Stimulated activated CD4-positive, alpha-beta T cell treated with anti-CD3 and anti-CD28 coated beads, Interleukin-4, amount 100 ng/mL, for 1 hour (primary cell): ENCODE results near the gene OSMR.

ENCODE experiments used
- DNase-seq: peaks from one replicate; pipeline ENCODE4 v3.0.0-alpha.2; 2020

Gene OSMR

GRCh38 chr5:38874948-38875456, 29.2 kb downstream of the OSMR start:
- no peak for DNase-seq

- no peak for DNase-seq
Observed at GRCh38 chr5:38878391-38879077, 32.7 kb downstream of the OSMR start.

GRCh38 chr5:38879078-38879460, 33.3 kb downstream of the OSMR start:
- no peak for DNase-seq

- DNase-seq = no peak
Observed at GRCh38 chr5:38883842-38884241, 38.0 kb downstream of the OSMR start.

- DNase-seq = no peak
Observed at GRCh38 chr5:38885208-38885607, 39.4 kb downstream of the OSMR start.

GRCh38 chr5:38888041-38888440, 42.2 kb downstream of the OSMR start:
- no peak for DNase-seq

- no peak for DNase-seq
Observed at GRCh38 chr5:38889424-38889823, 43.6 kb downstream of the OSMR start.

GRCh38 chr5:38891563-38891962, 45.8 kb downstream of the OSMR start:
- DNase-seq = no peak

- DNase-seq = no peak
Observed at GRCh38 chr5:38892363-38892762, 46.6 kb downstream of the OSMR start.

- DNase-seq = no peak
Observed at GRCh38 chr5:38896760-38897159, 50.9 kb downstream of the OSMR start.

GRCh38 chr5:38899936-38900335, 54.1 kb downstream of the OSMR start:
- DNase-seq = no peak

GRCh38 chr5:38905516-38905915, 59.7 kb downstream of the OSMR start:
- DNase-seq = no peak

GRCh38 chr5:38906503-38906902, 60.7 kb downstream of the OSMR start:
- DNase-seq = no peak

GRCh38 chr5:38911933-38912332, 66.1 kb downstream of the OSMR start:
- no peak for DNase-seq

GRCh38 chr5:38913714-38914113, 67.9 kb downstream of the OSMR start:
- no peak for DNase-seq

GRCh38 chr5:38916802-38917201, 71.0 kb downstream of the OSMR start:
- DNase-seq = no peak

GRCh38 chr5:38921174-38921573, 75.4 kb downstream of the OSMR start:
- DNase-seq = no peak

GRCh38 chr5:38922199-38922598, 76.4 kb downstream of the OSMR start:
- DNase-seq = peak; percentile 44

GRCh38 chr5:38923661-38924451, 78.0 kb downstream of the OSMR start:
- DNase-seq = no peak

GRCh38 chr5:38925154-38925925, 79.5 kb downstream of the OSMR start:
- DNase-seq = no peak

GRCh38 chr5:38926121-38926520, 80.3 kb downstream of the OSMR start:
- no peak for DNase-seq

- no peak for DNase-seq
Observed at GRCh38 chr5:38927470-38927869, 81.7 kb downstream of the OSMR start.

- DNase-seq = no peak
Observed at GRCh38 chr5:38929838-38930237, 84.0 kb downstream of the OSMR start.

GRCh38 chr5:38931731-38932130, 85.9 kb downstream of the OSMR start:
- no peak for DNase-seq
